ENCODE measurements around the gene PDZD7.

PDZD7 gene

GRCh38 chr10:101050208-101051069 lies 19.5 kb upstream of the PDZD7 start:
- CTCF ChIA-PET = interaction anchor here (0.6 to 35.4 kb wide), 19 partner anchors 5 to 305 kb away, joined by 3 to 1481 read pairs (median 6); partner anchors contain the start of genes KAZALD1, PDZD7 and SFXN3
- DNase-seq (ENCODE audit: low read depth, low spot score) = no peak
- peak overlapping the region; percentile 40 for H3K4me3 ChIP-seq (ENCODE audit: low read depth, low read length)
- TF ChIP-seq CTCF (IDR thresholded peaks at IDR 0.05; ENCODE audit: insufficient read depth, low read length, missing control alignments) = peak; percentile 83
- POLR2A ChIA-PET = interaction anchor here (4.0 kb wide), 1 partner anchor 8 kb away, joined by 19 read pairs; no protein-coding TSS in a partner anchor

- CTCF ChIA-PET = interaction anchor here (1.9 to 35.4 kb wide), 5 partner anchors 7 to 94 kb away, joined by 7 to 1481 read pairs (median 70); partner anchors contain the start of genes KAZALD1, PDZD7 and SFXN3
- POLR2A ChIA-PET = no interaction called here
- no peak for DNase-seq (ENCODE audit: low read depth, low spot score)
- no peak overlapping the region for H3K4me3 ChIP-seq (ENCODE audit: low read depth, low read length)
- no peak for TF ChIP-seq CTCF (IDR thresholded peaks at IDR 0.05; ENCODE audit: insufficient read depth, low read length, missing control alignments)
These were observed 17.3 kb upstream of the PDZD7 start for GRCh38 chr10:101047961-101048892.

GRCh38 chr10:101047268-101047667 lies 16.3 kb upstream of the PDZD7 start:
- POLR2A ChIA-PET = no interaction called here

GRCh38 chr10:101046332-101047238 lies 15.7 kb upstream of the PDZD7 start:
- TF ChIP-seq CTCF (IDR thresholded peaks at IDR 0.05; ENCODE audit: insufficient read depth, low read length, missing control alignments) = no peak
- no peak overlapping the region for H3K4me3 ChIP-seq (ENCODE audit: low read depth, low read length)
- POLR2A ChIA-PET = interaction anchor here (0.6 kb wide), 1 partner anchor 9 kb away, joined by 3 read pairs; no protein-coding TSS in a partner anchor
- DNase-seq (ENCODE audit: low read depth, low spot score) = no peak
- CTCF ChIA-PET = interaction anchor here (0.7 to 35.4 kb wide), 6 partner anchors 8 to 98 kb away, joined by 4 to 1481 read pairs (median 14); partner anchors contain the start of genes KAZALD1, PDZD7 and SFXN3

More at GRCh38 chr10:101047268-101047667, 16.3 kb upstream of the PDZD7 start:
- no peak overlapping the region for H3K4me3 ChIP-seq (ENCODE audit: low read depth, low read length)
- DNase-seq (ENCODE audit: low read depth, low spot score) = no peak
- CTCF ChIA-PET = interaction anchor here (1.9 to 35.4 kb wide), 4 partner anchors 8 to 95 kb away, joined by 7 to 1481 read pairs (median 750); partner anchors contain the start of genes KAZALD1, PDZD7 and SFXN3
- no peak for TF ChIP-seq CTCF (IDR thresholded peaks at IDR 0.05; ENCODE audit: insufficient read depth, low read length, missing control alignments)

- CTCF ChIA-PET = interaction anchor here (1.2 to 35.4 kb wide), 6 partner anchors 6 to 98 kb away, joined by 5 to 1481 read pairs (median 288); partner anchors contain the start of genes KAZALD1, LZTS2, MRPL43 and PDZD7
- POLR2A ChIA-PET = interaction anchor here (2.1 kb wide), 1 partner anchor 13 kb away, joined by 18 read pairs; the partner anchor contains the start of genes PDZD7 and SFXN3
- no peak for TF ChIP-seq CTCF (IDR thresholded peaks at IDR 0.05; ENCODE audit: insufficient read depth, low read length, missing control alignments)
- DNase-seq (ENCODE audit: low read depth, low spot score) = no peak
- no peak overlapping the region for H3K4me3 ChIP-seq (ENCODE audit: low read depth, low read length)
These were observed 13.2 kb upstream of the PDZD7 start for GRCh38 chr10:101044117-101044516.
